HG02642 (cell line): ENCODE results near the gene STX5.
A peak's percentile ranks its signal among the peaks of the same experiment; 100 is the strongest.
"Not testable (repeated sequence)": the region's sequence is repeated elsewhere in the genome, so short reads cannot be mapped to it uniquely, and the experiment has no call there.

Experiments used
- ATAC-seq: cut with Tn5 transposase; IDR thresholded peaks from one replicate; pipeline ENCODE4 v1.9.1; 2021; ENCODE audit warnings: mild to moderate bottlenecking; ENCODE audit not compliant: unreplicated experiment, poor library complexity

STX5 gene

GRCh38 chr11:62832336-62833234 is 734 bp upstream of the STX5 start, which contains the start of gene TEX54:
Gene TEX54, minus strand, starts transcription at chr11:62832841.
- ATAC-seq, result no peak

GRCh38 chr11:62830904-62831519 is 839 bp downstream of the STX5 start:
- ATAC-seq, result no peak

GRCh38 chr11:62828130-62828529 is 3.7 kb downstream of the STX5 start:
- ATAC-seq, result not testable (repeated sequence)

- ATAC-seq, result no peak
Observed at GRCh38 chr11:62823677-62824076, 8.2 kb downstream of the STX5 start.

GRCh38 chr11:62817129-62817528 is 14.7 kb downstream of the STX5 start:
- no peak for ATAC-seq

- ATAC-seq, result no peak
Observed at GRCh38 chr11:62816557-62816956, 15.3 kb downstream of the STX5 start.

GRCh38 chr11:62811659-62812058 is 20.2 kb downstream of the STX5 start:
- no peak for ATAC-seq

GRCh38 chr11:62810748-62811147 is 21.1 kb downstream of the STX5 start:
- no peak for ATAC-seq

- no peak for ATAC-seq
Observed at GRCh38 chr11:62806611-62807121, 25.2 kb downstream of the STX5 start.

- ATAC-seq, result no peak
Observed at GRCh38 chr11:62805961-62806441, 25.9 kb downstream of the STX5 start.

- ATAC-seq, result peak; percentile 88
Observed at GRCh38 chr11:62805076-62805892, 26.6 kb downstream of the STX5 start, which contains the start of gene NXF1. Gene NXF1, minus strand, starts transcription at chr11:62805440. Its CDS starts 84 bp downstream, at chr11:62805356.

GRCh38 chr11:62804310-62805075 is 27.4 kb downstream of the STX5 start:
- peak; percentile 3 for ATAC-seq

- ATAC-seq, result no peak
Observed at GRCh38 chr11:62801071-62801470, 30.8 kb downstream of the STX5 start.

- ATAC-seq, result no peak
Observed at GRCh38 chr11:62799486-62799885, 32.4 kb downstream of the STX5 start.

GRCh38 chr11:62796281-62796680 is 35.6 kb downstream of the STX5 start:
- no peak for ATAC-seq

GRCh38 chr11:62794201-62794775 is 37.6 kb downstream of the STX5 start:
- ATAC-seq, result no peak

- no peak for ATAC-seq
Observed at GRCh38 chr11:62792202-62792575, 39.7 kb downstream of the STX5 start.

GRCh38 chr11:62791501-62792201 is 40.2 kb downstream of the STX5 start, which contains the start of gene TMEM223:
Gene TMEM223, minus strand, starts transcription at chr11:62792006. Its CDS starts 12 bp downstream, at chr11:62791994.
- ATAC-seq, result peak; percentile 70

- no peak for ATAC-seq
Observed at GRCh38 chr11:62789576-62789975, 42.3 kb downstream of the STX5 start.
